RWPE1 (cell line): ENCODE results near the gene CHADL.

Experiments used
- CTCF ChIA-PET: fragments of 350-600 bp; sonication (Branson Sonifier 250); formaldehyde crosslinking; extraction: SDS; loops from one replicate; lab custom pipeline; 2021; lab: Yijun Ruan, JAX
- POLR2A ChIA-PET: fragments of 400-600 bp; formaldehyde crosslinking; extraction: SDS; loops from one replicate; lab custom pipeline; 2020; ENCODE audit warnings: antibody characterized with exemption; ENCODE audit not compliant: low non-redundant PET; lab: Yijun Ruan, JAX
- DNase-seq: peaks from one replicate; pipeline ENCODE4 v3.0.0; 2012; ENCODE audit warnings: low spot score
- H3K27ac ChIP-seq: fragments of 450-650 bp; 2 replicates; pipeline ENCODE4 v1.5.1; 2017
- TF ChIP-seq, protein P1 (sequence below): fragments of 450-650 bp; conservative IDR thresholded peaks from 2 replicates; pipeline ENCODE4 v1.5.1; 2017; ENCODE audit warnings: low read depth, mild to moderate bottlenecking

Gene CHADL

DNA sequence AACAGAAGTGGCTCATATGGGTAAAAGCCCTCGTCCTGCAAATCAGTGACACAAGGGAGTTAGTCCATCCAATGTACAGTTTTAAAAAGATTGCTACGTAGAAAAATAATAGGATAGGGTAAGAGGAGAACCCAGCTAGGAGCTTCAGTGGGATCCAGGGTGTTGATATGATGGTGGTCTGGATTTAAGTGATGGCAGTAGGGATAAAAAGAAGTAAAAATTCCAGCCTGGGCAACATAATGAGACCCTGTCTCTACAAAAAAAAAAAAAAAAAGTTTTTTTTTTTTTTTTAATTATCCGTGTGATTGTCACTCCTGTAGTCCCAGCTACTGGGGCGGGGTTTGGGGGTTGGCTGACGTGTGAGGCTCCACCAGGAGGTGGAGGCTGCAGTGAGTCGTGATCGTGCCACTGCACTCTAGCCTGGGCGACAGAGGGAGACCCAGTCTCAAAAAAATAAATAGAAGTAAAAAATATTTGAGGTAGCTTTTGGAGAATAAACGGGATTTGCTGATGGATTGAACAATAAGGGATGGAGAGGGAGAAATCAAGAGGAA lies 42.6 kb downstream of the CHADL start:
- peak overlapping the region; percentile 79 for H3K27ac ChIP-seq
- TF ChIP-seq, protein P1, sequence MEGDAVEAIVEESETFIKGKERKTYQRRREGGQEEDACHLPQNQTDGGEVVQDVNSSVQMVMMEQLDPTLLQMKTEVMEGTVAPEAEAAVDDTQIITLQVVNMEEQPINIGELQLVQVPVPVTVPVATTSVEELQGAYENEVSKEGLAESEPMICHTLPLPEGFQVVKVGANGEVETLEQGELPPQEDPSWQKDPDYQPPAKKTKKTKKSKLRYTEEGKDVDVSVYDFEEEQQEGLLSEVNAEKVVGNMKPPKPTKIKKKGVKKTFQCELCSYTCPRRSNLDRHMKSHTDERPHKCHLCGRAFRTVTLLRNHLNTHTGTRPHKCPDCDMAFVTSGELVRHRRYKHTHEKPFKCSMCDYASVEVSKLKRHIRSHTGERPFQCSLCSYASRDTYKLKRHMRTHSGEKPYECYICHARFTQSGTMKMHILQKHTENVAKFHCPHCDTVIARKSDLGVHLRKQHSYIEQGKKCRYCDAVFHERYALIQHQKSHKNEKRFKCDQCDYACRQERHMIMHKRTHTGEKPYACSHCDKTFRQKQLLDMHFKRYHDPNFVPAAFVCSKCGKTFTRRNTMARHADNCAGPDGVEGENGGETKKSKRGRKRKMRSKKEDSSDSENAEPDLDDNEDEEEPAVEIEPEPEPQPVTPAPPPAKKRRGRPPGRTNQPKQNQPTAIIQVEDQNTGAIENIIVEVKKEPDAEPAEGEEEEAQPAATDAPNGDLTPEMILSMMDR: no peak
- ChIA-PET CTCF (interaction anchor here (0.9 kb wide), 1 partner anchor 39 kb away, joined by 3 read pairs; no protein-coding TSS in a partner anchor), POLR2A (interaction anchor here (0.9 kb wide), 1 partner anchor 9 kb away, joined by 4 read pairs; no protein-coding TSS in a partner anchor)
- DNase-seq: no peak

DNA sequence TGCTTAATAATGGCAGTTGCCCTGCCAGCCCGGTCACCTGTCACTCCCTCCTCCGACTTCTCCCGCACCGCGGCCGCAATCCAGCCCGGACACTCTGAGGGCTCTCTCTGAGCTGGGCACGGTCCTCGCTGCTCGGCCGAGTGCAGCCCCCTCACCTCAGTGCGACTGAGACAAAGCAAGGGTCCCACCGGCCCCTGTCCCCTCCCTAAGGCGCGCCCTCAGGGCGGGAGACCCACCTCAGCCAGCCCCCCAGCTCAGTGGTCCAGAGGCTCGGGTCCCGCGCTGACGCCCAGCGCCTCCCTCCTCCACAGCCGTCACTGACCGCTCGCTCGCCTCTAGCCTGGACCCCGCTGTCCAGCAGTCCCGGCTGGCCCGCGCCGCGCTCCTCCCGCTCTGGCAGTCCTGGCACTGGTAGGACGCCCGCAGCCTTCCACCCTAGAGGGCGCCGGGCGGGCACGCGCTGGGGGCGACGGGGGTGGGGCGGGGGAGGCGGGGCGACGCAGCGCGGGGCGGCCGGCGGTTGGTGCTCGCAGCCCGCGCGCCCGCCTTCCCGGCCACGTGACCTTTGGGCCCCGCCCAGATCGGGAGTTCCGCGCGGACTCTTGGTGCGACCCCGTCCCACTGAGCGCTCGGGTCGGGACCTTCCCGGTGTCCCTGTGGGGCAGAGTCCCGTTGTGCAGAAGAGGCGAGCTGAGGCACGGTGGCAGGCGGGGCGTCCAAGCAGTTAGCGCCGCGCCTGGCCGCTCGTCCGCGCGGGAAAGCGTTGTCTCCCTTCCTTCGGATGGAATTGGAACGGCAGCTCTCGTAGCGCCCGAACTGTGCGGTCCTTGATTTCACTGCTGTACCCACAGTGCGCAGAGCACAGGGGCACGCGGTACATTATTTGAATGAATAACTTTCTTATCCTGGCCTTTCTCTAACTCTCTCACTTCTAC lies 43.4 kb downstream of the CHADL start:
- peak; percentile 70 for DNase-seq
- POLR2A ChIA-PET: interaction anchor here (0.6 to 0.9 kb wide), 2 partner anchors 10 kb away, joined by 4 to 6 read pairs; no protein-coding TSS in a partner anchor
- H3K27ac ChIP-seq: peak overlapping the region; percentile 79
- TF ChIP-seq, protein P1: no peak
- CTCF ChIA-PET: interaction anchor here (0.9 kb wide), 1 partner anchor 40 kb away, joined by 3 read pairs; no protein-coding TSS in a partner anchor

DNA sequence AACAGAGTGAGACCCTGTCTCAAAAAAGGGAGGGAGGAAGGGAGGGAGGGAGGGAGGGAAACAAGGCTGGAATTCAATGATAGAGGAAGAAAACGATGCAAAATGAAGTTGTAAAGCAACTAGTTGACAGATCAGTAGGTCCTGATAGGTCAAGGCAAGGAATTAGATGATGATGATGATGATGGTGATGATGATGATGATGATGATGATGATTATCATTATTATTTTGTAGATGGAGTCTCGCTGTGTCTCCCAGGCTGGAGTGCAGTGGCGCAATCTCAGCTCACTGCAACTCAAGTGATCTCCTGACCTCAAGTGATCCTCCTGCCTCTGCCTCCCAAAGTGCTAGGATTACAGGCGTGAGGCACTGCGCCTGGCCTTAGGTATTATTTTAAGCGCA lies 46.9 kb downstream of the CHADL start:
- POLR2A ChIA-PET: no interaction called here
- no peak overlapping the region for H3K27ac ChIP-seq
- DNase-seq: no peak
- TF ChIP-seq, protein P1: no peak
- CTCF ChIA-PET: no interaction called here

DNA sequence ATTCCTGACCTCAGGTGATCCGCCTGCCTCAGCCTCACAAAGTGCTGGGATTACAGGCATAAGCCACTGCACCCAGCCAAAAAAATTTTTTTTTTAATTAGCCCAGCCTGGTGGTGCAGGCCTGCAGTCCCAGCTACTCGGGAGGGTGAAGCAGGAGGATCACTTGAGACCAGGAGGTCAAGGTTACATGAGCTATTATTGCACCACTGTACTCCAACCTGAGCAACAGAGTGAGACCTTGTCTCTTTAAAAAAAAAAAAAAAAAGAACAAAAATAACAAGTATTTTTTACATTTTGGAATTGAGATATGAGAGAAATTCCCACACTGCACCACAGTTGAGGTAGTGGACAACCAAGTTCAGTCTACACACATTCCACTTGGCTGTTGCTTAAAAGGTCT lies 49.3 kb downstream of the CHADL start:
- TF ChIP-seq, protein P1: no peak
- DNase-seq: no peak
- POLR2A ChIA-PET: interaction anchor here (0.5 kb wide), 1 partner anchor 90 kb away, joined by 4 read pairs; no protein-coding TSS in a partner anchor
- H3K27ac ChIP-seq: no peak overlapping the region
- CTCF ChIA-PET: interaction anchor here (0.6 kb wide), 1 partner anchor 51 kb away, joined by 4 read pairs; no protein-coding TSS in a partner anchor

DNA sequence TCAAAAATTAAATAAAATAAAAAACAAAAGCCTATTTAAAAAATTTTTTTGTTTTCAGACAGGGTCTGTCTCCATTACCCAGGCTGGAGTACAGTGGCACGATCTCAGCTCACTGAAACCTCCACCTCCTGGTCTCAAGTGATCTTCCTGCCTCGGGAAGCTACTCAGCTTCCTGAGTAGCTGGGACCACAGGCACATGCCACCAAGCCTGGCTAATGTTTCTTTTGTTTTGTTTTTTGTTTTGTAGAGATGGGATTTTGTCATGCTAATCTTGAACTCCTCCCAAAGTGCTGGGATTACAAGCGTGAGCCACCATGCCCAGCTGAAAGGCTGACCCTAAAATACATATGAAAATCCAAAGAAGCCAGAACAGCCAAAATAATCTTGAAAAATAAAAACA lies 56.1 kb downstream of the CHADL start:
- H3K27ac ChIP-seq: no peak overlapping the region
- TF ChIP-seq, protein P1: no peak
- DNase-seq: no peak
- ChIA-PET POLR2A (no interaction called here), CTCF (no interaction called here)

DNA sequence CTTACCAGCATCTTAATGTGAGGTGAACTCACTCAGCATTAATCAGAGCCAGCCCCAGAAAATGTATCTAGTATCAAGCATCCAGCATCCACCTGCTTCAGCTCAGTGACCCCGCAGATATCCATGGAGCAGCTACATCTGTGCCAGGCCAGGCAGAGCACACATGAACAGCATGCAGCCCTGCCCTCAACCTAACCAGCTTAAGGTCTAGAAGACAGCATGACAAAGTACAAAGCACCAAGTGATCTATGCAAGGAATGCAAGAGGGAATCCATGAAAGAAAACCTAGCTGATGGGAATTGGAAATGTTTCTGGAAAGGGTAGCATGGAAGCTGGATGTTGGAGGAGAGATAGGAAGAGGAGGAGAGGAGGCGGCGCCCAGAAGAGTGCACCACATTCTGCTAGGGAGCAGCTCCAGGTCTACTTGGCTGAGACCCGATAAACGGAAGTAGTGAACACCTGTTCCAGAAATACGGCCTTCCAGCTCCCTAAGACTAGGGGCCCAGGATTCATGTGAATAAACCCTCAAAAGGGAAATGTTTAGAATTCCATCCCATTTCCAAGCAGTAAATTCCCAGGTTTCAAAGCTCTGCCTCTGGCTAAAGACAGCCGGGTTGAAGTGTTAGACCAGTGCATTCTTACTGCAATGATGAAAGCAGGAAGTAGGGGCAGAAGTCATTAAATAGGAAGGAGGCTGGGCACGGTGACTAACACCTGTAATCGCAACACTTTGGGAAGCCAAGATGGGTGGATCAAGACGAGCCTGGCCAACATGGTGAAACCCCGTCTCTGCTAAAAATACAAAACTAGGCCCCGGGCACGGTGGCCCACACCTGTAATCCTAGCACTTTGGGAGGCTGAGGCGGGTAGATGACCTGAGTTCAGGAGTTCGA lies 59.1 kb downstream of the CHADL start:
- ChIA-PET POLR2A (no interaction called here), CTCF (no interaction called here)
- DNase-seq: peak; percentile 48
- peak overlapping the region; percentile 66 for H3K27ac ChIP-seq
- TF ChIP-seq, protein P1: no peak
